HEK293 (cell line): ENCODE measurements around the gene LAMTOR4.

Experiments used
- CTCF ChIP-seq: fragments of 450-650 bp; formaldehyde crosslinking; IDR thresholded peaks from 2 replicates; pipeline ENCODE4 v1.5.1; 2016; ENCODE audit warnings: missing biosample characterization, missing genetic modification characterization
- GLI4 ChIP-seq: fragments of 450-650 bp; formaldehyde crosslinking; IDR thresholded peaks from 2 replicates; pipeline ENCODE4 v1.5.1; 2016; ENCODE audit warnings: missing biosample characterization, missing genetic modification characterization
- HOXC10 ChIP-seq: sonication (generic); formaldehyde crosslinking; IDR thresholded peaks from 2 replicates; pipeline ENCODE4 v1.8.1; 2023; ENCODE audit warnings: mild to moderate bottlenecking, missing genetic modification reagents
- HOXD13 ChIP-seq: sonication (generic); formaldehyde crosslinking; IDR thresholded peaks from 2 replicates; pipeline ENCODE4 v1.8.0; 2022; ENCODE audit warnings: missing genetic modification reagents, borderline replicate concordance
- KLF7 ChIP-seq: fragments of 450-650 bp; formaldehyde crosslinking; IDR thresholded peaks from 2 replicates; pipeline ENCODE4 v1.5.1; 2016; ENCODE audit warnings: missing biosample characterization, missing genetic modification characterization, borderline replicate concordance
- MEIS1 ChIP-seq: sonication (generic); formaldehyde crosslinking; IDR thresholded peaks from 2 replicates; pipeline ENCODE4 v1.8.1; 2022; ENCODE audit warnings: missing genetic modification reagents, mild to moderate bottlenecking, borderline replicate concordance
- PRDM1 ChIP-seq: fragments of 450-650 bp; formaldehyde crosslinking; IDR thresholded peaks from 2 replicates; pipeline ENCODE4; 2016; ENCODE audit warnings: missing biosample characterization, missing genetic modification characterization
- TRIM28 ChIP-seq: IDR thresholded peaks from 2 replicates; pipeline ENCODE4 v1.6.1; 2011; ENCODE audit warnings: low read length, control low read depth, borderline replicate concordance
- ZBTB1 ChIP-seq: fragments of 450-650 bp; formaldehyde crosslinking; IDR thresholded peaks from 2 replicates; pipeline ENCODE4 v1.5.1; 2016; ENCODE audit warnings: missing biosample characterization, missing genetic modification characterization
- ZFHX2 ChIP-seq: fragments of 450-650 bp; formaldehyde crosslinking; conservative IDR thresholded peaks from 2 replicates; pipeline ENCODE4 v1.5.1; 2016; ENCODE audit warnings: missing biosample characterization, missing genetic modification characterization
- ZFP69B ChIP-seq: fragments of 450-650 bp; formaldehyde crosslinking; IDR thresholded peaks from 2 replicates; pipeline ENCODE4 v1.5.1; 2016; ENCODE audit warnings: missing biosample characterization, missing genetic modification characterization
- ZNF146 ChIP-seq: fragments of 450-650 bp; formaldehyde crosslinking; IDR thresholded peaks from 2 replicates; pipeline ENCODE4 v1.5.1; 2016; ENCODE audit warnings: missing biosample characterization, missing genetic modification characterization
- ZNF174 ChIP-seq: fragments of 450-650 bp; formaldehyde crosslinking; IDR thresholded peaks from 2 replicates; pipeline ENCODE4 v1.5.0; 2017; ENCODE audit warnings: missing biosample characterization, mild to moderate bottlenecking, missing genetic modification characterization
- ZNF18 ChIP-seq: fragments of 450-650 bp; formaldehyde crosslinking; IDR thresholded peaks from 2 replicates; pipeline ENCODE4 v1.5.1; 2016; ENCODE audit warnings: missing biosample characterization, missing genetic modification characterization
- ZNF211 ChIP-seq: fragments of 450-650 bp; formaldehyde crosslinking; IDR thresholded peaks from 2 replicates; pipeline ENCODE4 v1.5.1; 2016; ENCODE audit warnings: low read depth, missing biosample characterization, missing genetic modification characterization
- ZNF266 ChIP-seq: fragments of 450-650 bp; formaldehyde crosslinking; IDR thresholded peaks from 2 replicates; pipeline ENCODE4 v1.5.1; 2016; ENCODE audit warnings: missing biosample characterization, missing genetic modification characterization, low read depth
- ZNF311 ChIP-seq: fragments of 450-650 bp; formaldehyde crosslinking; IDR thresholded peaks from 2 replicates; pipeline ENCODE4 v1.5.1; 2017; ENCODE audit warnings: missing biosample characterization, missing genetic modification characterization, borderline replicate concordance
- ZNF391 ChIP-seq: fragments of 450-650 bp; formaldehyde crosslinking; IDR thresholded peaks from 2 replicates; pipeline ENCODE4 v1.5.1; 2016; ENCODE audit warnings: low read depth, missing biosample characterization, missing genetic modification characterization, borderline replicate concordance
- ZNF449 ChIP-seq: fragments of 450-650 bp; formaldehyde crosslinking; IDR thresholded peaks from 2 replicates; pipeline ENCODE4 v1.5.1; 2017; ENCODE audit warnings: missing biosample characterization, mild to moderate bottlenecking, missing genetic modification characterization, moderate library complexity
- ZNF48 ChIP-seq: fragments of 450-650 bp; formaldehyde crosslinking; IDR thresholded peaks from 2 replicates; pipeline ENCODE4 v1.5.1; 2016; ENCODE audit warnings: missing biosample characterization, missing genetic modification characterization
- ZNF530 ChIP-seq: fragments of 450-650 bp; formaldehyde crosslinking; IDR thresholded peaks from 2 replicates; pipeline ENCODE4 v1.5.1; 2016; ENCODE audit warnings: low read depth, missing biosample characterization, missing genetic modification characterization
- ZNF544 ChIP-seq: fragments of 450-650 bp; formaldehyde crosslinking; IDR thresholded peaks from 2 replicates; pipeline ENCODE4 v1.5.0; 2017; ENCODE audit warnings: missing biosample characterization, missing genetic modification characterization
- ZNF558 ChIP-seq: fragments of 450-650 bp; formaldehyde crosslinking; IDR thresholded peaks from 2 replicates; pipeline ENCODE4 v1.5.1; 2016; ENCODE audit warnings: missing biosample characterization, missing genetic modification characterization
- ZNF626 ChIP-seq: fragments of 450-650 bp; sonication (Bioruptor Pico); formaldehyde crosslinking; IDR thresholded peaks from 2 replicates; pipeline ENCODE4 v1.5.1; 2018; ENCODE audit warnings: missing biosample characterization, missing genetic modification characterization, inconsistent platforms
- ZNF629 ChIP-seq: fragments of 450-650 bp; formaldehyde crosslinking; IDR thresholded peaks from 2 replicates; pipeline ENCODE4 v1.5.1; 2017; ENCODE audit warnings: missing biosample characterization, missing genetic modification characterization
- ZNF768 ChIP-seq: fragments of 450-650 bp; formaldehyde crosslinking; IDR thresholded peaks from 2 replicates; pipeline ENCODE4 v1.5.1; 2018; ENCODE audit warnings: missing biosample characterization, mild to moderate bottlenecking, missing genetic modification characterization
- ZSCAN5A ChIP-seq: fragments of 450-650 bp; formaldehyde crosslinking; IDR thresholded peaks from 2 replicates; pipeline ENCODE4 v1.5.1; 2016; ENCODE audit warnings: missing biosample characterization, missing genetic modification characterization
- TF ChIP-seq, protein P1 (sequence below): fragments of 450-650 bp; formaldehyde crosslinking; IDR thresholded peaks from 2 replicates; pipeline ENCODE4 v1.5.1; 2017; ENCODE audit warnings: missing biosample characterization, missing genetic modification characterization
- TF ChIP-seq, protein P2 (sequence below): fragments of 450-650 bp; formaldehyde crosslinking; IDR thresholded peaks from 2 replicates; pipeline ENCODE4 v1.5.1; 2016; ENCODE audit warnings: missing biosample characterization, missing genetic modification characterization

LAMTOR4 gene

GRCh38 chr7:100177045-100178001 is 28.6 kb downstream of the LAMTOR4 start, which contains the start of the genes GPC2 and STAG3 (continued):
- TF ChIP-seq, protein P1, sequence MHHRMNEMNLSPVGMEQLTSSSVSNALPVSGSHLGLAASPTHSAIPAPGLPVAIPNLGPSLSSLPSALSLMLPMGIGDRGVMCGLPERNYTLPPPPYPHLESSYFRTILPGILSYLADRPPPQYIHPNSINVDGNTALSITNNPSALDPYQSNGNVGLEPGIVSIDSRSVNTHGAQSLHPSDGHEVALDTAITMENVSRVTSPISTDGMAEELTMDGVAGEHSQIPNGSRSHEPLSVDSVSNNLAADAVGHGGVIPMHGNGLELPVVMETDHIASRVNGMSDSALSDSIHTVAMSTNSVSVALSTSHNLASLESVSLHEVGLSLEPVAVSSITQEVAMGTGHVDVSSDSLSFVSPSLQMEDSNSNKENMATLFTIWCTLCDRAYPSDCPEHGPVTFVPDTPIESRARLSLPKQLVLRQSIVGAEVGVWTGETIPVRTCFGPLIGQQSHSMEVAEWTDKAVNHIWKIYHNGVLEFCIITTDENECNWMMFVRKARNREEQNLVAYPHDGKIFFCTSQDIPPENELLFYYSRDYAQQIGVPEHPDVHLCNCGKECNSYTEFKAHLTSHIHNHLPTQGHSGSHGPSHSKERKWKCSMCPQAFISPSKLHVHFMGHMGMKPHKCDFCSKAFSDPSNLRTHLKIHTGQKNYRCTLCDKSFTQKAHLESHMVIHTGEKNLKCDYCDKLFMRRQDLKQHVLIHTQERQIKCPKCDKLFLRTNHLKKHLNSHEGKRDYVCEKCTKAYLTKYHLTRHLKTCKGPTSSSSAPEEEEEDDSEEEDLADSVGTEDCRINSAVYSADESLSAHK (tag by site-specific recombination): no peak
- TF ChIP-seq MEIS1 (CRISPR knock-in tag) (no peak), ZNF544 (tag by site-specific recombination) (no peak), ZBTB1 (tag by site-specific recombination) (no peak), GLI4 (tag by site-specific recombination) (no peak), ZNF391 (no peak), ZNF530 (tag by site-specific recombination) (no peak), ZNF768 (tag by site-specific recombination) (no peak), TRIM28 (no peak), ZNF311 (tag by site-specific recombination) (no peak), ZNF558 (no peak), ZNF626 (tag by site-specific recombination) (no peak), ZFHX2 (tag by site-specific recombination) (0 out of 2 replicates have a peak, but pooled peaks have one; percentile 33), KLF7 (no peak), ZSCAN5A (no peak), ZNF48 (tag by site-specific recombination) (no peak), ZFP69B (tag by site-specific recombination) (peak; percentile 92), ZNF18 (tag by site-specific recombination) (no peak), ZNF174 (tag by site-specific recombination) (no peak), PRDM1 (tag by site-specific recombination) (no peak), HOXC10 (CRISPR knock-in tag) (no peak), ZNF146 (no peak), ZNF629 (tag by site-specific recombination) (no peak), CTCF (tag by site-specific recombination) (no peak), ZNF266 (no peak), ZNF449 (tag by site-specific recombination) (no peak), HOXD13 (CRISPR knock-in tag) (no peak), ZNF211 (tag by site-specific recombination) (no peak)
- TF ChIP-seq, protein P2, sequence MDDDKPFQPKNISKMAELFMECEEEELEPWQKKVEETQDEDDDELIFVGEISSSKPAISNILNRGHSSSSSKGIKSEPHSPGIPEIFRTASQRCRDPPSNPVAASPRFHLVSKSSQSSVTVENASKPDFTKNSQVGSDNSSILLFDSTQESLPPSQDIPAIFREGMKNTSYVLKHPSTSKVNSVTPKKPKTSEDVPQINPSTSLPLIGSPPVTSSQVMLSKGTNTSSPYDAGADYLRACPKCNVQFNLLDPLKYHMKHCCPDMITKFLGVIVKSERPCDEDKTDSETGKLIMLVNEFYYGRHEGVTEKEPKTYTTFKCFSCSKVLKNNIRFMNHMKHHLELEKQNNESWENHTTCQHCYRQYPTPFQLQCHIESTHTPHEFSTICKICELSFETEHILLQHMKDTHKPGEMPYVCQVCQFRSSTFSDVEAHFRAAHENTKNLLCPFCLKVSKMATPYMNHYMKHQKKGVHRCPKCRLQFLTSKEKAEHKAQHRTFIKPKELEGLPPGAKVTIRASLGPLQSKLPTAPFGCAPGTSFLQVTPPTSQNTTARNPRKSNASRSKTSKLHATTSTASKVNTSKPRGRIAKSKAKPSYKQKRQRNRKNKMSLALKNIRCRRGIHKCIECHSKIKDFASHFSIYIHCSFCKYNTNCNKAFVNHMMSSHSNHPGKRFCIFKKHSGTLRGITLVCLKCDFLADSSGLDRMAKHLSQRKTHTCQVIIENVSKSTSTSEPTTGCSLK (tag by site-specific recombination): no peak
